ENCODE results near the gene PRKAB2.
"Not testable (repeated sequence)": the region's sequence is repeated elsewhere in the genome, so short reads cannot be mapped to it uniquely, and the experiment has no call there.

The PRKAB2 gene

GRCh38 chr1:147129116-147129873, 43.0 kb downstream of the PRKAB2 start:
- TF ChIP-seq, protein P1, sequence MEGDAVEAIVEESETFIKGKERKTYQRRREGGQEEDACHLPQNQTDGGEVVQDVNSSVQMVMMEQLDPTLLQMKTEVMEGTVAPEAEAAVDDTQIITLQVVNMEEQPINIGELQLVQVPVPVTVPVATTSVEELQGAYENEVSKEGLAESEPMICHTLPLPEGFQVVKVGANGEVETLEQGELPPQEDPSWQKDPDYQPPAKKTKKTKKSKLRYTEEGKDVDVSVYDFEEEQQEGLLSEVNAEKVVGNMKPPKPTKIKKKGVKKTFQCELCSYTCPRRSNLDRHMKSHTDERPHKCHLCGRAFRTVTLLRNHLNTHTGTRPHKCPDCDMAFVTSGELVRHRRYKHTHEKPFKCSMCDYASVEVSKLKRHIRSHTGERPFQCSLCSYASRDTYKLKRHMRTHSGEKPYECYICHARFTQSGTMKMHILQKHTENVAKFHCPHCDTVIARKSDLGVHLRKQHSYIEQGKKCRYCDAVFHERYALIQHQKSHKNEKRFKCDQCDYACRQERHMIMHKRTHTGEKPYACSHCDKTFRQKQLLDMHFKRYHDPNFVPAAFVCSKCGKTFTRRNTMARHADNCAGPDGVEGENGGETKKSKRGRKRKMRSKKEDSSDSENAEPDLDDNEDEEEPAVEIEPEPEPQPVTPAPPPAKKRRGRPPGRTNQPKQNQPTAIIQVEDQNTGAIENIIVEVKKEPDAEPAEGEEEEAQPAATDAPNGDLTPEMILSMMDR (IDR thresholded peaks at IDR 0.05; ENCODE audit: low read length, missing control alignments), result no peak
- DNase-seq (ENCODE audit: low read depth), result no peak

DNA sequence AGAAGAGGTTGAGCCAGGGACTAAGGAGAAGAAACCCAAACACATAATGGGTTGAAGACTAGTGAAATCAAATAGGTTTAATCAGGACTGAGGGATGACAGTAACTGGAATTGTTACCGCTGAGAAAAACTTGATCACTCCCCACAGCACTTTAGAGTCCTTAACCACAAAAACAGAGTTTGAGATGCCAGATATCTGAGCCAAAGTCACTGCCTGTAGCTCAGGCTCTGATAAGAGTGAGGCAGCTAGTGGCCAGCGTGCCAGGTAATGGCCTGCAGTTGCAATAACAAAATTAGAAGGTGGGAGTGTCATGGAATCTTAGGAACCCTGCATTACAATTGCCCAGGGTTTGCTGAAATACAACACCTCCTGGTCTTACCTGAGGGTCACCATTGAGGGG, 48.0 kb downstream of the PRKAB2 start:
- no peak for DNase-seq (ENCODE audit: low read depth)
- TF ChIP-seq, protein P1 (IDR thresholded peaks at IDR 0.05; ENCODE audit: low read length, missing control alignments), result no peak
- H3K4me3 ChIP-seq (replicated peaks; ENCODE audit: low read depth, low read length), result no peak overlapping the region

More at GRCh38 chr1:147129116-147129873, 43.0 kb downstream of the PRKAB2 start:
- H3K4me3 ChIP-seq (replicated peaks; ENCODE audit: low read depth, low read length), result no peak overlapping the region

DNA sequence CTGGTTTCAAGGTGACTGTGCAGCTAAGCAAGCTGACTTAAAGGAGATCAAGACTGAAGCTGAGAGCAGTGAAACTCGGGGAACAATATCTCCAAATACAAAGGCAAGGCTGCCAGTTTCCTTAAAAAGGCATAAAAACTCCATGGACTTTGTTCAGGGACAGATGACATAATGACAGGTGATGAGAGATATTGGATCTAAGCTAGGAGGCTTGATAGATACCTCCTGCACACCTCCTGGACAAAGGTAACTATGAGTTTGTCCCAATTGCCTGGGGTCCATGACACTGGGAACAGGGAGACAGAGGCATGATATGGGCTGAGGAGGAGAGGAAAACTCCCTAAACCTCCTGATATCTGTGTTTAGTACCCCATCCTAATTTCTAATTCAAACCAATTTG, 55.2 kb downstream of the PRKAB2 start:
- no peak for DNase-seq (ENCODE audit: low read depth)
- no peak overlapping the region for H3K4me3 ChIP-seq (replicated peaks; ENCODE audit: low read depth, low read length)
- TF ChIP-seq, protein P1 (IDR thresholded peaks at IDR 0.05; ENCODE audit: low read length, missing control alignments), result no peak

DNA sequence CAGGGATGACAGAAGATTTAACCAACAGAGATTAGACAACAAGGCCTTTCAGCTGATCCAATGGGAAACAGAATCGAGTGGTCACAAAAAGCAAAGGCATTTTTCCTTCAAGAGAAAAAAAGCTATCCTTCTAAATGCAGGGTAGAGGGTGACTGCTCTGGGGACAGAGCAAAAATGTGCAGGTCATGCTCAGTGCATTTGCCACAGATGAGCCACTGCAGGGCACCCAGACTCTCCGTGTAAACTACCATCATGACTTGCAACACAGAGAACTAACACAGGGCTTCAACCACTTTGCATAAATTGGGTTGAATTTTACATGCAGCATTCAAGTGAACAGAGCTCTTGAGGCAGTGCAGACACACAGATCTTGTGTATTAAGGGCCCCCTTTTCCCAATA, 56.8 kb downstream of the PRKAB2 start:
- DNase-seq (ENCODE audit: low read depth), result no peak

DNA sequence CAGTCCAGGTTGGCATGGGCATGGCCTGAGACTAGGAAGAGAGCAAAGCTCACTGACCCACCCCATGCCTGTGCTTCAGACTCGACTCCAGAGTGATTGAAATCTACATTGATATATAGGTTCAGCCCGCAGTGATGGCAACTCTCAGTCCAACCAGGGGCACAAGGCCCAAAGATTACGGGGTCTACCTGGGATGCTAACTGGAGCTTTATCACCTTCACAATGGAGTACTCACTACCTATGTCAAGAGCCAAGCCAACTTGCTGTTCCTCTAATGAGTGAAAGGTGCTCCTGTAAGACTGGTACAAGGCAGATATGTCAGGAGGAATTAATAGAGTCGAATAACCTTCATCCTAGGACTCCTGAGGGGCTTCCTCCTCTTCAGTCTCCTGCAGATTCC, 57.2 kb downstream of the PRKAB2 start:
- not testable (repeated sequence) for H3K4me3 ChIP-seq (replicated peaks; ENCODE audit: low read depth, low read length); DNase-seq (ENCODE audit: low read depth)

More for the DNA sequence above, 56.8 kb downstream of the PRKAB2 start:
- TF ChIP-seq, protein P1 (IDR thresholded peaks at IDR 0.05; ENCODE audit: low read length, missing control alignments), result no peak
- no peak overlapping the region for H3K4me3 ChIP-seq (replicated peaks; ENCODE audit: low read depth, low read length)

DNA sequence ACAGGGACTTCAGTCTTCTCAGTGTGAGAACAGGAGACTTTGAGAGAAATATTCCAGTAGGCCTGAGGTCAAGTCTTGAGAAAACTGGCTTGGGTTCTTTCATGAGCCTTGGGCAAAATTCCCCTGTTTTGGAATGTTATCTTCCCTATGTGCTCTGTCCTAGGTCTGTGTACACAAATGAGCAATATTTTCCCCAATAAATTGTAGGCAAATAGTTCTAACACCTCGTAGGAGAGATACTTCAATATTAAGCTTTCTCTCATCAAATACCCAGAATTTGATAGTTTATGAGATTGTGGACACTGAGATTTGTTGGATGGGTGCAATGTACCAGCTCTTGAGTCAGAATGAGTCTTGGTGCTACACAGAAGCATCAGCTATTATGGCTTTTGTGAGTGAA, 57.9 kb downstream of the PRKAB2 start:
- not testable (repeated sequence) for DNase-seq (ENCODE audit: low read depth); H3K4me3 ChIP-seq (replicated peaks; ENCODE audit: low read depth, low read length)

GRCh38 chr1:147111381-147112130, 60.7 kb downstream of the PRKAB2 start:
- TF ChIP-seq, protein P1 (IDR thresholded peaks at IDR 0.05; ENCODE audit: low read length, missing control alignments), result no peak
- DNase-seq (ENCODE audit: low read depth), result no peak
- H3K4me3 ChIP-seq (replicated peaks; ENCODE audit: low read depth, low read length), result no peak overlapping the region

DNA sequence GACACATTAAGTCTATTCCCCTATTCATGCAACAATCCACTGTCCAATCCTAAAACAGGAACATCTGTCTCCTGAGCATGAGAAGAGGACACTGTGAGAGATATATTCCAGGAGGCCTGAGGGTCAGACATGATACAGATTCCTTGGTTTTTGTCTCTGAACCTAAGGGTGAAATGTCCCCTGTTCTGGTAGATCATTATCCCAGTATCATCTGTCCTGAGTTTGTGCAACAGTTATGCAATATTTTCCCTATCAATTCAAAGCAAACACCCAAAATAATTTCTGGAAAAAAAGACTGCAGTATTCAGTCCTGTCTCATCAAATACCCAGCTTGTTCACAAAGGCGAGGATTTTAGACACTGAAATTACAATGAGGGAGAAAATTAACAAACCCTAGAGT, 61.4 kb downstream of the PRKAB2 start:
- no peak for DNase-seq (ENCODE audit: low read depth)
- TF ChIP-seq, protein P1 (IDR thresholded peaks at IDR 0.05; ENCODE audit: low read length, missing control alignments), result no peak
- H3K4me3 ChIP-seq (replicated peaks; ENCODE audit: low read depth, low read length), result no peak overlapping the region

All from fibroblast of pulmonary artery (primary cell).